ENCODE results near the gene PBX3. TPM values are rescaled to one million over a fixed set of nuclear protein-coding genes. Genes with fewer than 3 reads are reported as not detected.

PBX3 gene
- total and polyA plus RNA-seq, 2 of the 13 experiments (the other 11 are each of a cell fraction or from before 2014, with no cell fraction given) = 6.0 to 11.2 TPM

- Histone ChIP-seq H3K4me1 (ENCODE audit: insufficient read depth, low read length) (peaks cover 32% of the 10 kb centered on the region), H3K79me2 (ENCODE audit: insufficient read depth, low read length) (no peaks in the 10 kb centered on the region), H2AFZ (ENCODE audit: low read length) (no peak overlapping the region), H3K9ac (ENCODE audit: insufficient read depth, low read depth, low read length) (no peak overlapping the region), H4K20me1 (ENCODE audit: insufficient read depth, low read length) (no peaks in the 10 kb centered on the region), H3K27me3 (ENCODE audit: control insufficient read depth in 1 of 2, insufficient read depth in 2 of 2, low read length in 2 of 2) (0 out of 5 replicates have a peak, but pooled peaks cover 0 to 3% of the 10 kb centered on the region in 2 experiments), H3K36me3 (replicated peaks in 1 of 2; ENCODE audit: control insufficient read depth in 1 of 2, insufficient read depth in 2 of 2, low read length in 2 of 2) (no peaks in the 10 kb centered on the region), H3K4me3 (replicated peaks in 1 of 3; ENCODE audit: insufficient read depth in 1 of 3, low read depth in 2 of 3, low read length in 3 of 3) (no peak overlapping the region), H3K9me3 (ENCODE audit: low read length) (no peaks in the 10 kb centered on the region), H3K4me2 (ENCODE audit: low read depth, low read length) (no peak overlapping the region), H3K27ac (ENCODE audit: extremely low read length, insufficient read depth, low read length) (no peak overlapping the region)
- in situ Hi-C loops (cut with HindIII; ENCODE audit: extremely low pct_ligation_motif_present, low pct_unique_long_range_greater_than_20kb) (no loop called here), intact Hi-C loops (cut with micrococcal nuclease; ENCODE audit: unreplicated experiment) (loop anchor here (5.0 kb wide), 2 partner anchors 38 to 142 kb away; partner anchors contain the start of gene MAPKAP1)
- ATAC-seq (no peak), FAIRE-seq (no peak), DNase-seq (ENCODE audit: low spot score) (no peak)
- TF ChIP-seq RXRB (CRISPR knock-in tag; IDR thresholded peaks at IDR 0.05; ENCODE audit: borderline replicate concordance) = no peak
- no peak for TF ChIP-seq ZNF576 (CRISPR knock-in tag; IDR thresholded peaks at IDR 0.05)
- TF ChIP-seq ZNF292 (CRISPR knock-in tag; IDR thresholded peaks at IDR 0.05; ENCODE audit: borderline replicate concordance, low read depth) = no peak
- TF ChIP-seq ZBTB10 (CRISPR knock-in tag; IDR thresholded peaks at IDR 0.05; ENCODE audit: borderline replicate concordance) = no peak
- no peak for TF ChIP-seq ZNF180 (CRISPR knock-in tag; IDR thresholded peaks at IDR 0.05; ENCODE audit: borderline replicate concordance, low read depth)
- TF ChIP-seq THYN1 (CRISPR knock-in tag; IDR thresholded peaks at IDR 0.05; ENCODE audit: borderline replicate concordance, low read depth) = no peak
- TF ChIP-seq ZNF414 (CRISPR knock-in tag; IDR thresholded peaks at IDR 0.05) = no peak
- TF ChIP-seq ZNF776 (CRISPR knock-in tag; IDR thresholded peaks at IDR 0.05) = no peak
- no peak for TF ChIP-seq ZFX (CRISPR knock-in tag; IDR thresholded peaks at IDR 0.05; ENCODE audit: low read depth)
- no peak for TF ChIP-seq DPF2 (CRISPR knock-in tag; IDR thresholded peaks at IDR 0.05; ENCODE audit: borderline replicate concordance, low read depth)
- TF ChIP-seq JUNB (CRISPR knock-in tag; IDR thresholded peaks at IDR 0.05; ENCODE audit: borderline replicate concordance) = no peak
- TF ChIP-seq CCAR2 (optimal IDR thresholded peaks at IDR 0.05; ENCODE audit: low read depth, low read length) = no peak
- TF ChIP-seq ZFP1 (CRISPR knock-in tag; IDR thresholded peaks at IDR 0.05) = no peak
- no peak for TF ChIP-seq ZNF260 (CRISPR knock-in tag; IDR thresholded peaks at IDR 0.05; ENCODE audit: borderline replicate concordance, low read depth)
- TF ChIP-seq SALL1 (CRISPR knock-in tag; IDR thresholded peaks at IDR 0.05) = no peak
- TF ChIP-seq ZNF572 (CRISPR knock-in tag; IDR thresholded peaks at IDR 0.05) = no peak
- no peak for TF ChIP-seq HOXA5 (CRISPR knock-in tag; IDR thresholded peaks at IDR 0.05)
- BruUV-seq (replicated peaks) = no TSS peak
- CTCF ChIA-PET (ENCODE audit: low intra/inter-chr PET ratio, low total read pairs) = no interaction called here
- POLR2A ChIA-PET = interaction anchor here (2.1 kb wide), 1 partner anchor 38 kb away, joined by 10 read pairs; the partner anchor contains the start of gene MAPKAP1
- 47% methylated on average over 1 of the region's 1 CpG for WGBS (ENCODE audit: low lambda C conversion rate)
Measured at GRCh38 chr9:125745018-125745417, 2.2 kb upstream of the PBX3 start.

Measured in HepG2 (cell line).